ENCODE results near the gene NRG3.

Gene NRG3

DNA sequence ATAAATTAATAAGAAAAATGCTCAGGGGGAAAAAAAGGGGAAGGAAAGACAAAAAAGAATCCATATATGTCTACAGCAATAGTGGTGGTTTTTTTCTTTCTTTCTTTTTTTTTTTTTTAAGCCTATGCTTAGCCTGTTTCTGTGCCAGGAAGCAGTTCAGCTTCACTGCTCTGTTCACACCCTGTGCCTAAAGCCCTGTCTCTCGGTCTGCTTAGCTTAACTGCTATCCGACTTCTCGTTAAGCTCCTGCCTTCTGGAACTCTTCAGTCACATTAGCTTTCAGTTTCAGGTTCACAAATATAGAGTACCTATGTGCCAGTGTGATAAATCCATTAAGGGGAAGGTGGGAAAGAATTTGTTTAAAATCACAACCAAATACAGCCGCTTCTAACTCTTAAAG, 26.5 kb upstream of the NRG3 start:
- TF ChIP-seq, protein P1, sequence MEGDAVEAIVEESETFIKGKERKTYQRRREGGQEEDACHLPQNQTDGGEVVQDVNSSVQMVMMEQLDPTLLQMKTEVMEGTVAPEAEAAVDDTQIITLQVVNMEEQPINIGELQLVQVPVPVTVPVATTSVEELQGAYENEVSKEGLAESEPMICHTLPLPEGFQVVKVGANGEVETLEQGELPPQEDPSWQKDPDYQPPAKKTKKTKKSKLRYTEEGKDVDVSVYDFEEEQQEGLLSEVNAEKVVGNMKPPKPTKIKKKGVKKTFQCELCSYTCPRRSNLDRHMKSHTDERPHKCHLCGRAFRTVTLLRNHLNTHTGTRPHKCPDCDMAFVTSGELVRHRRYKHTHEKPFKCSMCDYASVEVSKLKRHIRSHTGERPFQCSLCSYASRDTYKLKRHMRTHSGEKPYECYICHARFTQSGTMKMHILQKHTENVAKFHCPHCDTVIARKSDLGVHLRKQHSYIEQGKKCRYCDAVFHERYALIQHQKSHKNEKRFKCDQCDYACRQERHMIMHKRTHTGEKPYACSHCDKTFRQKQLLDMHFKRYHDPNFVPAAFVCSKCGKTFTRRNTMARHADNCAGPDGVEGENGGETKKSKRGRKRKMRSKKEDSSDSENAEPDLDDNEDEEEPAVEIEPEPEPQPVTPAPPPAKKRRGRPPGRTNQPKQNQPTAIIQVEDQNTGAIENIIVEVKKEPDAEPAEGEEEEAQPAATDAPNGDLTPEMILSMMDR (IDR thresholded peaks at IDR 0.05; ENCODE audit: extremely low read depth, insufficient read depth, missing control alignments): no peak
- in situ Hi-C loops (cut with MboI; ENCODE audit: low pct_unique_long_range_greater_than_20kb, low sequenced_read_pairs, unreplicated experiment): no loop called here
- no peak for DNase-seq (ENCODE audit: low spot score)

DNA sequence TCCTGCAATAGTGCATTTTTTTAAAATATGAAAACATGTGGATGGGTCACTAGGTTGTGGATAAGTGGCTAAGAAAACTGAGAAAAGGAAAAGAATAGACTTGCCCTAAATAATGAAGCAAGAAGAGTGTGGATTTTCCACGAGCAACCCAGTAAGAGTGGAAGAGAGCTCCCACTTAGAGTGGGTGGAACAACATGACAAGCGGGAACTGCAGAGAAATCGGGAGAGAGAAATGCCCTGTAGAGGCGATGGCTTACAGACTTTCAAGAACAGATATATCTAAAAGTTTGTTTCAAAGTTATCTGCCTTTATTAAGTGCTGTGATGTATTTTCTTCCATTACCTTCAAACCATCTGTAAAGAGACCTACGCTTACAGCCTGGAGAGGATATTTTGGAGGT, 26.1 kb upstream of the NRG3 start:
- no peak for DNase-seq (ENCODE audit: low spot score)
- in situ Hi-C loops (cut with MboI; ENCODE audit: low pct_unique_long_range_greater_than_20kb, low sequenced_read_pairs, unreplicated experiment): no loop called here
- TF ChIP-seq, protein P1 (IDR thresholded peaks at IDR 0.05; ENCODE audit: extremely low read depth, insufficient read depth, missing control alignments): no peak

DNA sequence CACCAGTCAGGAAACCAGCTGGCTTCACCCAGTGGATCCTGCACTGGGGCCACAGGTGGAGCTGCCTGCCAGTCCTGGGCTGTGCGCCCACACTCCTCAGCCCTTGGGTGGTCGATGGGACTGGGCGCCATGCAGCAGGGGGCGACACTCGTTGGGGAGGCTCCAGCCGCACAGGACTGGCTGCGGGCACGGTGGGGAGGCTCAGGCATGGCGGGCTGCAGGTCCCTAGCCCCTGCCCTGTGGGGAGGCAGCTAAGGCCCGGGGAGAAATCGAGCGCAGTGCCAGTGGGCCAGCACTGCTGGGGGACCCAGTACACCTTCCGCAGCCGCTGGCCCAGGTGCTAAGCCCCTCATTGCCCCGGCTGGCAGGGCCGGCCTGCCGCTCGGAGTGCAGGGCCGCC, 12.4 kb upstream of the NRG3 start:
- DNase-seq (ENCODE audit: low spot score): no peak
- in situ Hi-C loops (cut with MboI; ENCODE audit: low pct_unique_long_range_greater_than_20kb, low sequenced_read_pairs, unreplicated experiment): no loop called here
- TF ChIP-seq, protein P1 (IDR thresholded peaks at IDR 0.05; ENCODE audit: extremely low read depth, insufficient read depth, missing control alignments): no peak

DNA sequence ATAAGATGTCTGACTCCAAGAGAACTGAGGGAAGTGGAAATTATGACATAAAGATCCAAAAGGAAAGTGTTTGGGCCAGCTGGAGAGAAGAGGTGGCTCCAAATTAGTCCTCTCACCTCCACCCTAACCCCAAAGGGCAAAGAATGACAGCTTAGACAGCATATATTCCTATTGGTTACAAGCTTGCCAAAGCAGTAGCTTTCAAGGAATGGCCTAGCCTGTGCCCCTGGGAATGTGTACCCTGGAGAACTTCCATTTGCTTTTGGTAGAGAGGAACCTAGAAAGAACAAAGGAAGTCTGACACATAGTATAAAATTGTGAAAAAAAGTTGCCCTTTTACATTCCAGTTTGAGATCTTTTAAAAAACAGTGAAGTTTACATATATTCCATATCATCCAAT, 11.2 kb upstream of the NRG3 start:
- TF ChIP-seq, protein P1 (IDR thresholded peaks at IDR 0.05; ENCODE audit: extremely low read depth, insufficient read depth, missing control alignments): no peak
- DNase-seq (ENCODE audit: low spot score): no peak
- in situ Hi-C loops (cut with MboI; ENCODE audit: low pct_unique_long_range_greater_than_20kb, low sequenced_read_pairs, unreplicated experiment): no loop called here

DNA sequence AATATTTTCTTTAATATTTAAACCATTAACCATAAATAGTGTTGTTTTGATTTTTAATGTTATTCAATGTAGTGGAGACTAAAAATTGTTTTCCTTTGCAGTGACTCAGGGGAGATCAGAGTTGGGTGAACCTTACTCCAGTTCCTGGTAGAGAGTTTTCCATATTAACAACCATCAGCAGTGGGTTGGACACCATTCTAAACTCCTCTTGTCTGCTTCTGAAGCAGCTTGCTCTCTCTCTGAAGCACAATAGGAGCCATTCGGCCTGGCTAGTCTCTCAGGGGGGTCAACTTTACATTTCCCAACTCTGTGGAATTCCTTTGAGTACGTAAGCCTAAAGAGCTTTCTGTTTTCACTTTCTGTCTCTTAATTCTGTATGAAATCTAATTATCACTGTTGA, 9.4 kb upstream of the NRG3 start:
- in situ Hi-C loops (cut with MboI; ENCODE audit: low pct_unique_long_range_greater_than_20kb, low sequenced_read_pairs, unreplicated experiment): no loop called here
- TF ChIP-seq, protein P1 (IDR thresholded peaks at IDR 0.05; ENCODE audit: extremely low read depth, insufficient read depth, missing control alignments): no peak
- no peak for DNase-seq (ENCODE audit: low spot score)

DNA sequence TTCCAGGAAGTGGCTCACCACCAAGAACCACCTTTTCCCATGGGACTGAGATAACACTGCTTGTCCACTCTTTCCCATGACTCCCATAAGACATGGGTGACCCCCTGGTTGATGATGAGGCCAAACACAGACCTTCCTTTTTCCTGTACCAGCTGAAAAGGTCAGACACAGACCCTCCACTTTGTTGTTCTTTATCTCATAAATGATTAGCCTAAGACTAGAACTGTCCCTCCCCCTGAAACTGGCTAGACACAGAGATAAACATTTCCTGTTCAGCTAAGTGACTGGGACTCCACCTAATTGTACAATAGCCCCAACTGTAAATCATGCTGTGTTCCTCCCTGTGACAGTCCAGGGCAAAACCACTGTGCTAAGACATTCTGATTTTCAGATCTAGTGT, 8.2 kb upstream of the NRG3 start:
- in situ Hi-C loops (cut with MboI; ENCODE audit: low pct_unique_long_range_greater_than_20kb, low sequenced_read_pairs, unreplicated experiment): no loop called here
- peak; percentile 36 for DNase-seq (ENCODE audit: low spot score)

More for the DNA sequence above, 8.2 kb upstream of the NRG3 start:
- TF ChIP-seq, protein P1 (IDR thresholded peaks at IDR 0.05; ENCODE audit: extremely low read depth, insufficient read depth, missing control alignments): no peak

All from GM13977 (cell line).